HEK293 (cell line): Measurements from ENCODE around the gene CDK1.

ENCODE experiments used
- CTCF ChIA-PET: fragments of 350-600 bp; formaldehyde crosslinking; extraction: SDS; loops from one replicate; lab custom pipeline; 2021; ENCODE audit warnings: antibody characterized with exemption; lab: Yijun Ruan, JAX
- POLR2A ChIA-PET: fragments of 300-600 bp; formaldehyde crosslinking; extraction: SDS; loops from one replicate; lab custom pipeline; 2020; ENCODE audit warnings: antibody characterized with exemption, inconsistent platforms; lab: Yijun Ruan, JAX
- H3K27ac ChIP-seq: fragments of 200-500 bp; sonication (Bioruptor generic); 2 replicates; pipeline ENCODE4 v1.5.1; 2014; ENCODE audit warnings: low read depth, low read length, control low read depth, inconsistent platforms; ENCODE audit errors: extremely low read depth
- H3K36me3 ChIP-seq, 2 experiments: fragments of 200-500 bp in 1 of 2; sonication (Bioruptor generic) in 1 of 2; 1 replicate in 1 of 2; 2 replicates in 1 of 2; pipeline ENCODE4 v1.5.1; 2014 to 2017; ENCODE audit warnings: inconsistent platforms in 2 of 2, low read length in 2 of 2; ENCODE audit not compliant: control insufficient read depth in 2 of 2, insufficient read depth in 1 of 2
- H3K4me1 ChIP-seq: fragments of 200-500 bp; sonication (Bioruptor generic); 2 replicates; pipeline ENCODE4 v1.5.1; 2014; ENCODE audit warnings: mild to moderate bottlenecking, low read length, inconsistent platforms; ENCODE audit not compliant: control insufficient read depth, insufficient read depth
- H3K4me3 ChIP-seq: 2 replicates; pipeline ENCODE4 v1.5.1; 2011; ENCODE audit warnings: low read depth, mild to moderate bottlenecking, control low read depth, low read length, moderate library complexity
- H3K9me3 ChIP-seq: fragments of 200-500 bp; sonication (Bioruptor generic); 2 replicates; pipeline ENCODE4 v1.5.1; 2014; ENCODE audit warnings: low read depth, low read length, inconsistent platforms; ENCODE audit not compliant: control insufficient read depth, insufficient read depth
- GLIS2 ChIP-seq: fragments of 450-650 bp; formaldehyde crosslinking; IDR thresholded peaks from 2 replicates; pipeline ENCODE4 v1.5.1; 2016; ENCODE audit warnings: missing biosample characterization, missing genetic modification characterization
- KLF16 ChIP-seq: fragments of 450-650 bp; formaldehyde crosslinking; IDR thresholded peaks from 2 replicates; pipeline ENCODE4 v1.5.1; 2017; ENCODE audit warnings: missing biosample characterization, missing genetic modification characterization
- OSR2 ChIP-seq: fragments of 450-650 bp; formaldehyde crosslinking; IDR thresholded peaks from 2 replicates; pipeline ENCODE4 v1.5.1; 2016; ENCODE audit warnings: missing biosample characterization, missing genetic modification characterization
- SCRT1 ChIP-seq: fragments of 450-650 bp; formaldehyde crosslinking; IDR thresholded peaks from 2 replicates; pipeline ENCODE4 v1.5.1; 2016; ENCODE audit warnings: missing biosample characterization, missing genetic modification characterization, borderline replicate concordance
- SP3 ChIP-seq: fragments of 450-650 bp; formaldehyde crosslinking; IDR thresholded peaks from 2 replicates; pipeline ENCODE4 v1.5.1; 2016; ENCODE audit warnings: missing biosample characterization, missing genetic modification characterization
- ZBTB17 ChIP-seq: fragments of 450-650 bp; formaldehyde crosslinking; IDR thresholded peaks from 2 replicates; pipeline ENCODE4 v1.5.1; 2016; ENCODE audit warnings: missing biosample characterization, missing genetic modification characterization
- ZFP41 ChIP-seq: fragments of 450-650 bp; formaldehyde crosslinking; IDR thresholded peaks from 2 replicates; pipeline ENCODE4 v1.5.1; 2016; ENCODE audit warnings: missing biosample characterization, missing genetic modification characterization, borderline replicate concordance
- ZNF121 ChIP-seq: fragments of 450-650 bp; formaldehyde crosslinking; IDR thresholded peaks from 2 replicates; pipeline ENCODE4 v1.5.1; 2016; ENCODE audit warnings: missing biosample characterization, missing genetic modification characterization
- ZNF138 ChIP-seq: fragments of 450-650 bp; formaldehyde crosslinking; IDR thresholded peaks from 2 replicates; pipeline ENCODE4 v1.5.1; 2016; ENCODE audit warnings: missing biosample characterization, missing genetic modification characterization, borderline replicate concordance
- ZNF155 ChIP-seq: fragments of 450-650 bp; formaldehyde crosslinking; IDR thresholded peaks from 2 replicates; pipeline ENCODE4 v1.5.1; 2016; ENCODE audit warnings: missing biosample characterization, missing genetic modification characterization
- ZNF174 ChIP-seq: fragments of 450-650 bp; formaldehyde crosslinking; IDR thresholded peaks from 2 replicates; pipeline ENCODE4 v1.5.0; 2017; ENCODE audit warnings: missing biosample characterization, mild to moderate bottlenecking, missing genetic modification characterization
- ZNF184 ChIP-seq: fragments of 450-650 bp; IDR thresholded peaks from 2 replicates; pipeline ENCODE4 v1.5.1; 2018; ENCODE audit warnings: missing biosample characterization, mild to moderate bottlenecking, missing genetic modification characterization
- ZNF311 ChIP-seq: fragments of 450-650 bp; formaldehyde crosslinking; IDR thresholded peaks from 2 replicates; pipeline ENCODE4 v1.5.1; 2017; ENCODE audit warnings: missing biosample characterization, missing genetic modification characterization, borderline replicate concordance
- ZNF514 ChIP-seq: fragments of 450-650 bp; formaldehyde crosslinking; IDR thresholded peaks from 2 replicates; pipeline ENCODE4 v1.5.1; 2016; ENCODE audit warnings: missing biosample characterization, missing genetic modification characterization
- ZNF530 ChIP-seq: fragments of 450-650 bp; formaldehyde crosslinking; IDR thresholded peaks from 2 replicates; pipeline ENCODE4 v1.5.1; 2016; ENCODE audit warnings: low read depth, missing biosample characterization, missing genetic modification characterization
- ZNF600 ChIP-seq: fragments of 450-650 bp; formaldehyde crosslinking; IDR thresholded peaks from 2 replicates; pipeline ENCODE4 v1.5.1; 2016; ENCODE audit warnings: missing biosample characterization, missing genetic modification characterization
- ZNF626 ChIP-seq: fragments of 450-650 bp; sonication (Bioruptor Pico); formaldehyde crosslinking; IDR thresholded peaks from 2 replicates; pipeline ENCODE4 v1.5.1; 2018; ENCODE audit warnings: missing biosample characterization, missing genetic modification characterization, inconsistent platforms
- ZNF629 ChIP-seq: fragments of 450-650 bp; formaldehyde crosslinking; IDR thresholded peaks from 2 replicates; pipeline ENCODE4 v1.5.1; 2017; ENCODE audit warnings: missing biosample characterization, missing genetic modification characterization
- TF ChIP-seq, protein P1 (sequence below): fragments of 450-650 bp; formaldehyde crosslinking; IDR thresholded peaks from 2 replicates; pipeline ENCODE4 v1.5.1; 2016; ENCODE audit warnings: missing biosample characterization, missing genetic modification characterization
- TF ChIP-seq, protein P2 (sequence below): fragments of 450-650 bp; formaldehyde crosslinking; IDR thresholded peaks from 2 replicates; pipeline ENCODE4 v1.5.1; 2016; ENCODE audit warnings: missing biosample characterization, missing genetic modification characterization

CDK1 gene

DNA sequence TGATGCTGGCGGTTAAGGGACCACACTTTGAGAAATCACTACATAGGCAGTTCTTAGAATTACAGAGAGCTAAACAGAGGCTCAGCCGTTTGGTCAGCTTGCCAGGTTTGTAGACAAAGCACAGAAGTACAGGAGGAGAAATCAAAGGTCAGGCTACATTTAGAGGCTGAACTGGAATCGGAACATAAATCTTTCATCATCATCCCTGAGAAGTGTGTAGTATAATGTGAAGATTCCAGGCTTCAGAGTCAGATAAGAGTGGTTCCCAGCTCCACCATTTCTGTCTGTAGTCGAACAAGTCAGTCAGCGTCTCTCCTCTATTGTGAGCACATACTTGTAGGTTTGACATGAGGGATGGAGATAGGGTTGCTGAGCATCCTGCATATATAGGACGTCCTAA is 18.9 kb downstream of the CDK1 start (continued):
- TF ChIP-seq, protein P1, sequence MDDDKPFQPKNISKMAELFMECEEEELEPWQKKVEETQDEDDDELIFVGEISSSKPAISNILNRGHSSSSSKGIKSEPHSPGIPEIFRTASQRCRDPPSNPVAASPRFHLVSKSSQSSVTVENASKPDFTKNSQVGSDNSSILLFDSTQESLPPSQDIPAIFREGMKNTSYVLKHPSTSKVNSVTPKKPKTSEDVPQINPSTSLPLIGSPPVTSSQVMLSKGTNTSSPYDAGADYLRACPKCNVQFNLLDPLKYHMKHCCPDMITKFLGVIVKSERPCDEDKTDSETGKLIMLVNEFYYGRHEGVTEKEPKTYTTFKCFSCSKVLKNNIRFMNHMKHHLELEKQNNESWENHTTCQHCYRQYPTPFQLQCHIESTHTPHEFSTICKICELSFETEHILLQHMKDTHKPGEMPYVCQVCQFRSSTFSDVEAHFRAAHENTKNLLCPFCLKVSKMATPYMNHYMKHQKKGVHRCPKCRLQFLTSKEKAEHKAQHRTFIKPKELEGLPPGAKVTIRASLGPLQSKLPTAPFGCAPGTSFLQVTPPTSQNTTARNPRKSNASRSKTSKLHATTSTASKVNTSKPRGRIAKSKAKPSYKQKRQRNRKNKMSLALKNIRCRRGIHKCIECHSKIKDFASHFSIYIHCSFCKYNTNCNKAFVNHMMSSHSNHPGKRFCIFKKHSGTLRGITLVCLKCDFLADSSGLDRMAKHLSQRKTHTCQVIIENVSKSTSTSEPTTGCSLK (tag by site-specific recombination), result no peak
- TF ChIP-seq ZNF530 (tag by site-specific recombination), result no peak

DNA sequence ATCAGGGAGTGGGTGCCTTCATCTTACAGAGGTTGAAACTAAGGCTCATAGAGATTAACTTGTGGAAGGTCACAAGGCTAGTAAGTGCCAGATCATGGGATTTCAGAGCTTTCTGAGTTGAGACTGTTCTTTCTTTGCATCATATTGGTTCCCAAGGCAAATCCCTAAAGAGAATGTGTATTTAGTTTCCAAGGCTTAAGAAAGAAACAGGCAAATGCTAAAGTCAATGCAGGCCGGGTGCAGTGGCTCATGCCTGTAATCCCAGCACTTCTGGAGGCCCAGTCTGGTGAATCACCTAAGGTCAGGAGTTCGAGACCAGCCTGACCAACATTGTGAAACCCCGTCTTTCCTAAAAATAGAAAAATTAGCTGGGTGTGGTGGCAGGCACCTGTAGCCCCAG is 19.8 kb downstream of the CDK1 start:
- TF ChIP-seq SCRT1 (tag by site-specific recombination) (0 out of 2 replicates have a peak, but pooled peaks have one; percentile 28), ZNF174 (no peak)
- ChIA-PET CTCF (interaction anchor here (0.6 to 0.7 kb wide), 2 partner anchors 619 to 1588 kb away, joined by 4 to 6 read pairs; no protein-coding TSS in a partner anchor), POLR2A (interaction anchor here (1.2 kb wide), 1 partner anchor 20 kb away, joined by 5 read pairs; the partner anchor contains the start of gene CDK1)
- no peak overlapping the region for H3K4me3 ChIP-seq
- no peaks in the 10 kb centered on the region for H3K9me3 ChIP-seq
- peaks cover 11% of the 10 kb centered on the region for H3K4me1 ChIP-seq
- no peak overlapping the region for H3K27ac ChIP-seq
- H3K36me3 ChIP-seq, result peaks cover 43 to 52% of the 10 kb centered on the region in 2 experiments

DNA sequence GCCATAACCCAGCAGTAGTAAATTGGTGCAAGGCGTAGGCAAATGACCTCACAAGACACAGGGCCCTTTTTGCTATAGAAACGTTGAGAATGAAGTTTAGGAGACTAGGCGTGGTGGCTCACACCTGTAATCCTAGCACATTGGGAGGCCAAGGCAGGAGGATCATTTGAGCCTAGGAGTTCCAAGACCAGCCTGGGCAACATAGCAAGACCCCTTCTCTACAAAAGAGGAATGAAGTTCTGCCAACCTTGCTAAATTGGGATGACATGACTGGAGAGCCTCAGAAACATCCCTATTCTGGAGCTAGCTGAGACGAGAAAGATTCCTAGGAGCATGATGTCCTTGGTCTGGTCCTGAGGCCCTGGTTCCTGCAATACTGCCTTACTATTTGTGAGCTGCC is 20.6 kb downstream of the CDK1 start:
- no peak overlapping the region for H3K27ac ChIP-seq
- H3K9me3 ChIP-seq, result no peaks in the 10 kb centered on the region
- H3K4me1 ChIP-seq, result peaks cover 11% of the 10 kb centered on the region
- peaks cover 37 to 43% of the 10 kb centered on the region in 2 experiments for H3K36me3 ChIP-seq
- TF ChIP-seq ZNF121 (tag by site-specific recombination) (peak; percentile 96), ZNF600 (tag by site-specific recombination) (peak; percentile 78), ZNF155 (tag by site-specific recombination) (no peak)
- TF ChIP-seq, protein P2, sequence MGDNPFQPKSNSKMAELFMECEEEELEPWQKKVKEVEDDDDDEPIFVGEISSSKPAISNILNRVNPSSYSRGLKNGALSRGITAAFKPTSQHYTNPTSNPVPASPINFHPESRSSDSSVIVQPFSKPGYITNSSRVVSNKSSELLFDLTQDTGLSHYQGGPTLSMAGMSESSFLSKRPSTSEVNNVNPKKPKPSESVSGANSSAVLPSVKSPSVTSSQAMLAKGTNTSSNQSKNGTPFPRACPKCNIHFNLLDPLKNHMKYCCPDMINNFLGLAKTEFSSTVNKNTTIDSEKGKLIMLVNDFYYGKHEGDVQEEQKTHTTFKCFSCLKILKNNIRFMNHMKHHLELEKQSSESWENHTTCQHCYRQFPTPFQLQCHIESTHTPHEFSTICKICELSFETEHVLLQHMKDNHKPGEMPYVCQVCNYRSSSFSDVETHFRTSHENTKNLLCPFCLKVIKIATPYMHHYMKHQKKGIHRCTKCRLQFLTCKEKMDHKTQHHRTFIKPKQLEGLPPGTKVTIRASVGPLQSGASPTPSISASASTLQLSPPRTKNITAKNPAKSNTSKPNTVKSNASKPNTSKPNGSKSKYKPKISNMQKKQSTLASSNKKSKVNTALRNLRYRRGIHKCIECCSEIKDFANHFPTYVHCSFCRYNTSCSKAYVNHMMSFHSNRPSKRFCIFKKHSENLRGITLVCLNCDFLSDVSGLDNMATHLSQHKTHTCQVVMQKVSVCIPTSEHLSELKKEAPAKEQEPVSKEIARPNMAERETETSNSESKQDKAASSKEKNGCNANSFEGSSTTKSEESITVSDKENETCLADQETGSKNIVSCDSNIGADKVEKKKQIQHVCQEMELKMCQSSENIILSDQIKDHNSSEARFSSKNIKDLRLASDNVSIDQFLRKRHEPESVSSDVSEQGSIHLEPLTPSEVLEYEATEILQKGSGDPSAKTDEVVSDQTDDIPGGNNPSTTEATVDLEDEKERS (tag by site-specific recombination), result peak; percentile 47; the same call in 1 of the 2 replicates
- ChIA-PET POLR2A (interaction anchor here (0.7 kb wide), 1 partner anchor 792 kb away, joined by 4 read pairs; no protein-coding TSS in a partner anchor), CTCF (interaction anchor here (0.5 to 0.7 kb wide), 3 partner anchors 126 to 255 kb away, joined by 3 read pairs; no protein-coding TSS in a partner anchor)
- H3K4me3 ChIP-seq, result no peak overlapping the region

DNA sequence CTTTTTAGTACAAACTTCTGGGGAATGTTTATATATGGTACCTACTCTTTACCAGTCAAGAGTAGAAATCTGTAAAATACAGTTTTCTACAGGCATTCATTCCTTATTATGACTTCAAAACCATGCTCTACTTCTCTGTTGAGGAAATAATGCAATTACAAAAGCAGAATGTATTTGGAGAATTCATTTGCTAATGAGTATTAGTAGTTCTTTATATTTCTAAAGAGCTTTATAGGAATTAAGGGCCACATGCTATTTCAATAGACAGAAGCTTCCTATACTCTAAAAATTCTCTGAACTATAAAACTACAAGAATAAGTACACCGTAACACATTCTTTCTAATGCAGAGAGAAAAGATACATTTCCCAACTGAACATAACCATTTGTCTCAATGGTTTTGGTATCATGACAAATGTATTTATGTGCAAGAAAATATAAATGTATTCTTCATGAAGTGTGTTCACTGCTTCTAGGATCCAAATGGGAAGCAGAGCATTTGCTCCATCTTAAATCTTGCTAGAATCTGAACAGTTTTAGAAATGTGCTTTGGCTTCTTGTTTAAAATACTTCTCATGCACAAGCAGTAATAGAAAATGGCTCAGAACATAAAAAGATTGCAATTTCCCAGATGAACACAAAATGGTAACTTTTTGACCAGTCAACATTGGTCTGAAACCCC is 21.8 kb downstream of the CDK1 start:
- ChIA-PET CTCF (no interaction called here), POLR2A (interaction anchor here (1.5 kb wide), 1 partner anchor 22 kb away, joined by 4 read pairs; the partner anchor contains the start of gene CDK1)
- Histone ChIP-seq H3K27ac (no peak overlapping the region), H3K4me3 (no peak overlapping the region), H3K4me1 (peaks cover 11% of the 10 kb centered on the region), H3K9me3 (no peaks in the 10 kb centered on the region), H3K36me3 (peaks cover 25 to 32% of the 10 kb centered on the region in 2 experiments)
- no peak for TF ChIP-seq KLF16 (tag by site-specific recombination)
- no peak for TF ChIP-seq ZNF626 (tag by site-specific recombination)
- no peak for TF ChIP-seq ZFP41 (tag by site-specific recombination)
- TF ChIP-seq ZNF514 (tag by site-specific recombination), result no peak
- TF ChIP-seq GLIS2 (tag by site-specific recombination), result no peak
- TF ChIP-seq ZNF311, result no peak
- TF ChIP-seq ZNF138 (tag by site-specific recombination), result no peak
- TF ChIP-seq ZBTB17, result no peak
- no peak for TF ChIP-seq OSR2 (tag by site-specific recombination)
- TF ChIP-seq, protein P2 (tag by site-specific recombination), result no peak
- no peak for TF ChIP-seq SP3 (tag by site-specific recombination)
- no peak for TF ChIP-seq ZNF629 (tag by site-specific recombination)
- no peak for TF ChIP-seq ZNF184
